GM12878 (cell line): ENCODE results near the gene FBXO5. TPM values are rescaled to one million over a fixed set of nuclear protein-coding genes. Genes with fewer than 3 reads are reported as not detected.

Experiments
- ASH2L ChIP-seq: fragments of 300-600, 200-600 bp; sonication (generic); IDR thresholded peaks from 2 replicates; pipeline ENCODE4 v1.6.1; 2017; ENCODE audit warnings: low read depth, mild to moderate bottlenecking, borderline replicate concordance
- BHLHE40 ChIP-seq, 2 experiments: fragments of 450-650 bp in 1 of 2; IDR thresholded peaks; 2 replicates each; pipeline ENCODE4 v1.6.1; 2011 to 2017; ENCODE audit warnings: low read depth in 2 of 2, borderline replicate concordance in 1 of 2, improper control_type of control experiment in 1 of 2, low read length in 1 of 2, mild to moderate bottlenecking in 1 of 2
- BRCA1 ChIP-seq: IDR thresholded peaks from 2 replicates; pipeline ENCODE4 v1.6.1; 2011; ENCODE audit warnings: low read depth, low read length, improper control_type of control experiment
- ETV6 ChIP-seq, 2 experiments: fragments of 450-650 bp in 1 of 2; IDR thresholded peaks in 1 of 2; conservative IDR thresholded peaks in 1 of 2; 2 replicates each; pipeline ENCODE4 v1.6.1; 2014; ENCODE audit warnings: antibody characterized with exemption in 1 of 2, borderline replicate concordance in 1 of 2, low read depth in 1 of 2, mild to moderate bottlenecking in 1 of 2, moderate library complexity in 1 of 2
- GATAD2B ChIP-seq: fragments of 450-650 bp; conservative IDR thresholded peaks from 2 replicates; pipeline ENCODE4 v1.6.1; 2017; ENCODE audit warnings: low read depth, mild to moderate bottlenecking, moderate library complexity
- HDGF ChIP-seq: fragments of 450-650 bp; IDR thresholded peaks from 2 replicates; pipeline ENCODE4 v1.6.1; 2016; ENCODE audit warnings: antibody characterized with exemption
- IKZF1 ChIP-seq: fragments of 450-650 bp; conservative IDR thresholded peaks from 2 replicates; pipeline ENCODE4 v1.6.1; 2017; ENCODE audit warnings: antibody characterized with exemption, mild to moderate bottlenecking
- JUND ChIP-seq: IDR thresholded peaks from 2 replicates; pipeline ENCODE4 v1.6.1; 2012; ENCODE audit warnings: low read depth, mild to moderate bottlenecking, low read length, improper control_type of control experiment, moderate library complexity
- NFYB ChIP-seq: IDR thresholded peaks from 2 replicates; pipeline ENCODE4 v1.6.1; 2011; ENCODE audit warnings: low read depth, mild to moderate bottlenecking, low read length, improper control_type of control experiment, moderate library complexity; ENCODE audit not compliant: insufficient read depth
- PML ChIP-seq: IDR thresholded peaks from 2 replicates; pipeline ENCODE4 v1.6.1; 2012; ENCODE audit warnings: low read length, inconsistent platforms
- POLR2A ChIP-seq: IDR thresholded peaks from 2 replicates; pipeline ENCODE4 v1.6.1; 2011; ENCODE audit warnings: low read depth, mild to moderate bottlenecking, low read length
- RAD51 ChIP-seq: fragments of 450-650 bp; IDR thresholded peaks from 2 replicates; pipeline ENCODE4 v1.6.1; 2016; ENCODE audit warnings: moderate library complexity, mild to moderate bottlenecking, inconsistent platforms
- RB1 ChIP-seq: fragments of 450-650 bp; formaldehyde crosslinking; IDR thresholded peaks from 2 replicates; pipeline ENCODE4 v1.6.1; 2017; ENCODE audit warnings: mild to moderate bottlenecking, borderline replicate concordance
- SMAD5 ChIP-seq: IDR thresholded peaks from 2 replicates; pipeline ENCODE4 v1.6.1; 2016; ENCODE audit warnings: antibody characterized with exemption, low read depth
- SMC3 ChIP-seq: IDR thresholded peaks from 2 replicates; pipeline ENCODE4 v1.6.1; 2011; ENCODE audit warnings: low read length, improper control_type of control experiment, borderline replicate concordance
- YY1 ChIP-seq: IDR thresholded peaks from 2 replicates; pipeline ENCODE4 v1.6.1; 2011; ENCODE audit warnings: low read depth, mild to moderate bottlenecking, low read length
- polyA plus RNA-seq, 11 experiments: library from polyadenylated mRNA; depleted of rRNA in 4 of 11; unstranded in 6 of 11; stranded (reverse) in 5 of 11; fragments of >200 nt; fragmentation: Nextera tagmentation in 4 of 11; fragmentation: Illumina TruSeq in 1 of 11; extraction: Ambion mirVana in 4 of 11; extraction: Trizol in 1 of 11; gene quantifications; 1 replicate in 1 of 11; 2 replicates in 10 of 11; pipeline versions ENCODE4 v1.2.1 to v1.2.3, GENCODE V29; 2011 to 2016; ENCODE audit warnings: inconsistent platforms in 2 of 11, missing spikeins in 2 of 11, low read depth in 1 of 11
- total RNA-seq, 4 experiments: library from RNA; depleted of rRNA in 3 of 4; stranded (reverse); fragments of >200 nt in 3 of 4; fragmentation: Illumina TruSeq in 1 of 4; extraction: Trizol in 1 of 4; gene quantifications; 2 replicates each; pipeline versions ENCODE4 v1.2.1 to v1.2.3, GENCODE V29; 2013 to 2021
- TF ChIP-seq, protein P1 (sequence below): fragments of 450-650 bp; IDR thresholded peaks from 2 replicates; pipeline ENCODE4 v1.6.1; 2016; ENCODE audit warnings: mild to moderate bottlenecking
- TF ChIP-seq, protein P2 (sequence below): fragments of 450-650 bp; IDR thresholded peaks from 2 replicates; pipeline ENCODE4 v1.6.1; 2018; ENCODE audit warnings: borderline replicate concordance, mild to moderate bottlenecking; ENCODE audit not compliant: partially characterized antibody
- TF ChIP-seq, protein P3 (sequence below): fragments of 450-650 bp; IDR thresholded peaks from 2 replicates; pipeline ENCODE4 v1.6.1; 2017; ENCODE audit warnings: low read depth, mild to moderate bottlenecking, moderate library complexity
- TF ChIP-seq, protein P4 (sequence below): fragments of 450-650 bp; IDR thresholded peaks from 2 replicates; pipeline ENCODE4 v1.6.1; 2018; ENCODE audit warnings: mild to moderate bottlenecking, low read depth, moderate library complexity; ENCODE audit not compliant: partially characterized antibody

The FBXO5 gene
- total and polyA plus RNA-seq, 10 of the 15 experiments (the other 5 are each of a cell fraction or from before 2014, with no cell fraction given) = 13.6 to 62.2 (median 37.7) TPM

DNA sequence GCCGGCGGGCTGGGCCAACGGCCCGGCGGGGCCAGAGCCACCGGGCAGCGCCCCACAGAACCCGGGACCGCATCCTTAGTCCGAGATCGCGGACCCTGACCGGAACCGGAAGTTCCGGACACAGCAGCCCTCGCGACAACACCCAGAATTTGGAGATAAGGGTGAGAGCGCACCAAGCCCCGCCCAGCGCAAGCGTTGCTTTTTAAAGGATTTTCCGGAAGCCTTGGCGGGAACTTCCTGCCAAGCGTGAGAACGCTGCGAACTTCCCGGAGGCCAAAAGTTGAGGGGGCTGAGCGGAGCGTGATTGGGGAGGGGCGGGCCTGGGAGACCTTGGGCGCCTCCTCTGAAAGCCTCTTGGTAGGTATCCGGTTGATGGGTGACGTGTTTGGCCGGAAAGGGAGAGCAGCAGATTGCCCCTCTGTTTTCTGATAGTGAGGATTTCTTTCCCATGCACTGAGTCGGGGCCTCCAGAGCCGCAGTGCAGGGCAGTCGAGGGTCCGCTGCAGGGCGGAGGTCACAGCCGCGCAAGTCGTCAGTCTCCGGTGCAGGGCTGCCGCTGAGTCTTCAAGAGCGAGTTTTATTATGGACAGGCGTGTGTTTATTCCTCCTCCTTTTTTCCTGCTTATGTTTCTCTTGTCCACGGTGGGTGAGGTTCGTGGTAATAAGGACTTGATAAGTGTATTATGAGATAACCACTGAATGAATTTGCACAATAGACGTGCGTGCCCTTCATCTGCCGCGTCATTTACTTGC lies 19.9 kb upstream of the FBXO5 start, which contains the start of gene MTRF1L (continued):
- TF ChIP-seq, protein P1, sequence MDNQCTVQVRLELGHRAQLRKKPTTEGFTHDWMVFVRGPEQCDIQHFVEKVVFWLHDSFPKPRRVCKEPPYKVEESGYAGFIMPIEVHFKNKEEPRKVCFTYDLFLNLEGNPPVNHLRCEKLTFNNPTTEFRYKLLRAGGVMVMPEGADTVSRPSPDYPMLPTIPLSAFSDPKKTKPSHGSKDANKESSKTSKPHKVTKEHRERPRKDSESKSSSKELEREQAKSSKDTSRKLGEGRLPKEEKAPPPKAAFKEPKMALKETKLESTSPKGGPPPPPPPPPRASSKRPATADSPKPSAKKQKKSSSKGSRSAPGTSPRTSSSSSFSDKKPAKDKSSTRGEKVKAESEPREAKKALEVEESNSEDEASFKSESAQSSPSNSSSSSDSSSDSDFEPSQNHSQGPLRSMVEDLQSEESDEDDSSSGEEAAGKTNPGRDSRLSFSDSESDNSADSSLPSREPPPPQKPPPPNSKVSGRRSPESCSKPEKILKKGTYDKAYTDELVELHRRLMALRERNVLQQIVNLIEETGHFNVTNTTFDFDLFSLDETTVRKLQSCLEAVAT = peak; percentile 43; the same call in 1 of the 2 replicates
- TF ChIP-seq NFYB = 0 out of 2 replicates have a peak, but pooled peaks have one; percentile 21
- TF ChIP-seq PML = peak; percentile 37; the same call in 1 of the 2 replicates
- TF ChIP-seq SMC3 = no peak
- TF ChIP-seq HDGF = 0 out of 2 replicates have a peak, but pooled peaks have one; percentile 33
- peak; percentile 71 for TF ChIP-seq IKZF1
- peak; percentile 35 to 54; a peak in 2 of 4 replicates for TF ChIP-seq BHLHE40 (IDR thresholded peaks at IDR 0.05; ENCODE audit: borderline replicate concordance in 1 of 2, low read depth in 2 of 2, low read length in 1 of 2)
- 0 out of 2 replicates have a peak, but pooled peaks have one; percentile 55 for TF ChIP-seq SMAD5
- TF ChIP-seq POLR2A = peak; percentile 66; the same call in 1 of the 2 replicates
- no peak for TF ChIP-seq YY1
- peak; percentile 20; the same call in 1 of the 2 replicates for TF ChIP-seq RB1
- TF ChIP-seq, protein P2, sequence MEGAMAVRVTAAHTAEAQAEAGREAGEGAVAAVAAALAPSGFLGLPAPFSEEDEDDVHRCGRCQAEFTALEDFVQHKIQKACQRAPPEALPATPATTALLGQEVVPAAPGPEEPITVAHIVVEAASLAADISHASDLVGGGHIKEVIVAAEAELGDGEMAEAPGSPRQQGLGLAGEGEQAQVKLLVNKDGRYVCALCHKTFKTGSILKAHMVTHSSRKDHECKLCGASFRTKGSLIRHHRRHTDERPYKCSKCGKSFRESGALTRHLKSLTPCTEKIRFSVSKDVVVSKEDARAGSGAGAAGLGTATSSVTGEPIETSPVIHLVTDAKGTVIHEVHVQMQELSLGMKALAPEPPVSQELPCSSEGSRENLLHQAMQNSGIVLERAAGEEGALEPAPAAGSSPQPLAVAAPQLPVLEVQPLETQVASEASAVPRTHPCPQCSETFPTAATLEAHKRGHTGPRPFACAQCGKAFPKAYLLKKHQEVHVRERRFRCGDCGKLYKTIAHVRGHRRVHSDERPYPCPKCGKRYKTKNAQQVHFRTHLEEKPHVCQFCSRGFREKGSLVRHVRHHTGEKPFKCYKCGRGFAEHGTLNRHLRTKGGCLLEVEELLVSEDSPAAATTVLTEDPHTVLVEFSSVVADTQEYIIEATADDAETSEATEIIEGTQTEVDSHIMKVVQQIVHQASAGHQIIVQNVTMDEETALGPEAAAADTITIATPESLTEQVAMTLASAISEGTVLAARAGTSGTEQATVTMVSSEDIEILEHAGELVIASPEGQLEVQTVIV = peak; percentile 46
- no peak for TF ChIP-seq RAD51
- TF ChIP-seq ETV6 (conservative IDR thresholded peaks at IDR 0.05 in 1 of 2, IDR thresholded peaks at IDR 0.05 in 1 of 2; ENCODE audit: borderline replicate concordance in 1 of 2, low read depth in 1 of 2) = peak in 1 of 2 experiments; percentile 84; a peak in 2 of 4 replicates
- peak; percentile 65 for TF ChIP-seq BRCA1
- TF ChIP-seq, protein P3, sequence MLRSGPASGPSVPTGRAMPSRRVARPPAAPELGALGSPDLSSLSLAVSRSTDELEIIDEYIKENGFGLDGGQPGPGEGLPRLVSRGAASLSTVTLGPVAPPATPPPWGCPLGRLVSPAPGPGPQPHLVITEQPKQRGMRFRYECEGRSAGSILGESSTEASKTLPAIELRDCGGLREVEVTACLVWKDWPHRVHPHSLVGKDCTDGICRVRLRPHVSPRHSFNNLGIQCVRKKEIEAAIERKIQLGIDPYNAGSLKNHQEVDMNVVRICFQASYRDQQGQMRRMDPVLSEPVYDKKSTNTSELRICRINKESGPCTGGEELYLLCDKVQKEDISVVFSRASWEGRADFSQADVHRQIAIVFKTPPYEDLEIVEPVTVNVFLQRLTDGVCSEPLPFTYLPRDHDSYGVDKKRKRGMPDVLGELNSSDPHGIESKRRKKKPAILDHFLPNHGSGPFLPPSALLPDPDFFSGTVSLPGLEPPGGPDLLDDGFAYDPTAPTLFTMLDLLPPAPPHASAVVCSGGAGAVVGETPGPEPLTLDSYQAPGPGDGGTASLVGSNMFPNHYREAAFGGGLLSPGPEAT = 0 out of 2 replicates have a peak, but pooled peaks have one; percentile 5
- TF ChIP-seq GATAD2B = peak; percentile 68
- no peak for TF ChIP-seq JUND
- TF ChIP-seq ASH2L = no peak
- TF ChIP-seq, protein P4, sequence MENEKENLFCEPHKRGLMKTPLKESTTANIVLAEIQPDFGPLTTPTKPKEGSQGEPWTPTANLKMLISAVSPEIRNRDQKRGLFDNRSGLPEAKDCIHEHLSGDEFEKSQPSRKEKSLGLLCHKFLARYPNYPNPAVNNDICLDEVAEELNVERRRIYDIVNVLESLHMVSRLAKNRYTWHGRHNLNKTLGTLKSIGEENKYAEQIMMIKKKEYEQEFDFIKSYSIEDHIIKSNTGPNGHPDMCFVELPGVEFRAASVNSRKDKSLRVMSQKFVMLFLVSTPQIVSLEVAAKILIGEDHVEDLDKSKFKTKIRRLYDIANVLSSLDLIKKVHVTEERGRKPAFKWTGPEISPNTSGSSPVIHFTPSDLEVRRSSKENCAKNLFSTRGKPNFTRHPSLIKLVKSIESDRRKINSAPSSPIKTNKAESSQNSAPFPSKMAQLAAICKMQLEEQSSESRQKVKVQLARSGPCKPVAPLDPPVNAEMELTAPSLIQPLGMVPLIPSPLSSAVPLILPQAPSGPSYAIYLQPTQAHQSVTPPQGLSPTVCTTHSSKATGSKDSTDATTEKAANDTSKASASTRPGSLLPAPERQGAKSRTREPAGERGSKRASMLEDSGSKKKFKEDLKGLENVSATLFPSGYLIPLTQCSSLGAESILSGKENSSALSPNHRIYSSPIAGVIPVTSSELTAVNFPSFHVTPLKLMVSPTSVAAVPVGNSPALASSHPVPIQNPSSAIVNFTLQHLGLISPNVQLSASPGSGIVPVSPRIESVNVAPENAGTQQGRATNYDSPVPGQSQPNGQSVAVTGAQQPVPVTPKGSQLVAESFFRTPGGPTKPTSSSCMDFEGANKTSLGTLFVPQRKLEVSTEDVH = peak; percentile 24
